Liver (tissue), 9 donors: Measurements from ENCODE around the gene MASP1. TPM values are rescaled to one million over a fixed set of nuclear protein-coding genes. Genes with fewer than 3 reads are reported as not detected.

Source experiments
- DNase-seq: peaks from one replicate; pipeline ENCODE4 v3.0.0-alpha.2; 2017; ENCODE audit warnings: low spot score
- H3K27ac ChIP-seq, 2 donors: one replicate each; pipeline ENCODE4 v1.7.0; 2013; ENCODE audit warnings: inconsistent platforms in 2 of 2, low read length in 2 of 2, control low read depth in 1 of 2, low read depth in 1 of 2, mild to moderate bottlenecking in 1 of 2
- H3K27me3 ChIP-seq, 4 donors: one replicate each; pipeline versions ENCODE4 v1.6.1 to v1.7.0; 2013; ENCODE audit warnings: low read length in 3 of 4, inconsistent platforms in 1 of 4, mild to moderate bottlenecking in 1 of 4, moderate library complexity in 1 of 4; ENCODE audit not compliant: control insufficient read depth in 4 of 4, insufficient read depth in 4 of 4
- H3K36me3 ChIP-seq, 4 donors: one replicate each; pipeline versions ENCODE4 v1.6.1 to v1.7.0; 2013; ENCODE audit warnings: low read length in 3 of 4, mild to moderate bottlenecking in 3 of 4, low read depth in 1 of 4, moderate library complexity in 1 of 4; ENCODE audit not compliant: control insufficient read depth in 4 of 4, insufficient read depth in 3 of 4
- H3K4me1 ChIP-seq, 4 donors: one replicate each; pipeline versions ENCODE4 v1.6.1 to v1.7.0; 2013; ENCODE audit warnings: low read length in 3 of 4, mild to moderate bottlenecking in 3 of 4, moderate library complexity in 1 of 4; ENCODE audit not compliant: control insufficient read depth in 4 of 4, insufficient read depth in 4 of 4
- H3K4me3 ChIP-seq, 3 donors: one replicate each; pipeline versions ENCODE4 v1.6.1 to v1.7.0; 2013; ENCODE audit warnings: low read length in 3 of 3, control low read depth in 1 of 3, low read depth in 1 of 3, mild to moderate bottlenecking in 1 of 3
- H3K9ac ChIP-seq, 2 donors: one replicate each; pipeline ENCODE4 v1.7.0; 2013; ENCODE audit warnings: low read length in 2 of 2, mild to moderate bottlenecking in 2 of 2, moderate library complexity in 2 of 2, control low read depth in 1 of 2, low read depth in 1 of 2
- H3K9me3 ChIP-seq, 4 donors: one replicate each; pipeline versions ENCODE4 v1.6.1 to v1.7.0; 2013; ENCODE audit warnings: low read length in 3 of 4; ENCODE audit not compliant: control insufficient read depth in 4 of 4
- CTCF ChIP-seq: fragments of 150-350 bp; IDR thresholded peaks from 2 replicates; pipeline ENCODE4 v1.5.1; 2017; ENCODE audit warnings: improper control_type of control experiment, low read depth, low read length; ENCODE audit not compliant: missing input control
- EGR1 ChIP-seq, 2 donors: IDR thresholded peaks; 2 replicates each; pipeline ENCODE4 v1.6.1; 2016 to 2018; ENCODE audit warnings: antibody characterized with exemption in 2 of 2, low read depth in 2 of 2
- FOXA1 ChIP-seq: IDR thresholded peaks from 2 replicates; pipeline ENCODE4 v1.6.1; 2016; ENCODE audit warnings: antibody characterized with exemption
- FOXA2 ChIP-seq: IDR thresholded peaks from 2 replicates; pipeline ENCODE4 v1.6.1; 2016; ENCODE audit warnings: antibody characterized with exemption
- GABPA ChIP-seq, 2 donors: IDR thresholded peaks in 1 of 2; conservative IDR thresholded peaks in 1 of 2; 2 replicates each; pipeline ENCODE4 v1.6.1; 2016; ENCODE audit warnings: antibody characterized with exemption in 2 of 2, mild to moderate bottlenecking in 1 of 2, moderate library complexity in 1 of 2
- HNF4A ChIP-seq, 2 donors: conservative IDR thresholded peaks; 2 replicates each; pipeline ENCODE4 v1.6.1; 2016; ENCODE audit warnings: antibody characterized with exemption in 2 of 2, mild to moderate bottlenecking in 2 of 2
- NR2F2 ChIP-seq: IDR thresholded peaks from 2 replicates; pipeline ENCODE4 v1.6.1; 2016; ENCODE audit warnings: antibody characterized with exemption
- RAD21 ChIP-seq, 2 donors: IDR thresholded peaks; 2 replicates each; pipeline ENCODE4 v1.6.1; 2016; ENCODE audit warnings: antibody characterized with exemption in 2 of 2, mild to moderate bottlenecking in 2 of 2
- RXRA ChIP-seq, 2 donors: IDR thresholded peaks; 2 replicates each; pipeline ENCODE4 v1.6.1; 2017 to 2018; ENCODE audit warnings: antibody characterized with exemption in 2 of 2, mild to moderate bottlenecking in 1 of 2
- SP1 ChIP-seq: IDR thresholded peaks from 2 replicates; pipeline ENCODE4 v1.6.1; 2018; ENCODE audit warnings: antibody characterized with exemption, mild to moderate bottlenecking
- YY1 ChIP-seq: IDR thresholded peaks from 2 replicates; pipeline ENCODE4 v1.6.1; 2016; ENCODE audit warnings: antibody characterized with exemption, mild to moderate bottlenecking
- ZBTB33 ChIP-seq: IDR thresholded peaks from 2 replicates; pipeline ENCODE4 v1.6.1; 2016; ENCODE audit warnings: antibody characterized with exemption
- WGBS: extraction: QIAGEN DNeasy Blood & Tissue Kit; methylation state at CpG from one replicate; pipeline ENCODE4 v1.1.7; 2013; 5-methylcytosine and 5-hydroxymethylcytosine counted together
- polyA plus RNA-seq, 2 donors: library from polyadenylated mRNA; stranded (reverse) in 1 of 2; unstranded in 1 of 2; fragments of 200-250 nt in 1 of 2; fragments of >200 nt in 1 of 2; fragmentation: Nextera tagmentation in 1 of 2; extraction: Ambion mirVana in 1 of 2; gene quantifications; one replicate each; pipeline versions ENCODE4 v1.2.1 to v1.2.3, GENCODE V29; 2013 to 2015
- total RNA-seq, 2 donors: library from RNA; depleted of rRNA; stranded (reverse); fragments of >200 nt; gene quantifications; one replicate each; pipeline ENCODE4 v1.2.3, GENCODE V29; 2014
- TF ChIP-seq, protein P1 (sequence below): IDR thresholded peaks from 2 replicates; pipeline ENCODE4 v1.6.1; 2016; ENCODE audit warnings: antibody characterized with exemption
- TF ChIP-seq, protein P2 (sequence below): IDR thresholded peaks from 2 replicates; pipeline ENCODE4 v1.6.1; 2016; ENCODE audit warnings: antibody characterized with exemption
- donor health status: healthy.
- donor health status: healthy.
- donor health status: healthy.
- donor health status: healthy.
- donor health status: healthy.

Gene MASP1
- total and polyA plus RNA-seq, 4 donors = 53.2 to 83.8 (median 73.8) TPM

DNA sequence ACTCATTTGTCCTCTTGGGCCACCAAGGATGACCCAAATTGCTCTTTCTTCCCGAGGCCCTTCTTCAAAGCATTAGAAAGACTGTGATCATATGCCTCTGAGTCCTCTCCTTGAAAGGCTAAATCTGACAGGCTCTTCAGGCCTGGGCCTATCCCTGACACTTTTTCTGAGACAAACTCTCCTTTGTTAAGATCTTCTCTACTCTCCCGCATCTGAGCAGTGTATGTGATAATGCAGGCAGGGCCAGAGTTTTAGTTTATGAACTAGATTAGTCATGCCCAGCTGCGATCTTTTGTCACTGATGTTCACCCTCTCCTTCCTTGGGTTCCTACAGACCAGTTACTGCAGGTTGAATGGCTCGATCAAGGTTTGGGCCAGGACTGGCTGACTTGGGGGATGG, 39.2 kb downstream of the MASP1 start:
- TF ChIP-seq SP1 (no peak), GABPA (IDR thresholded peaks at IDR 0.05 in 1 of 2, conservative IDR thresholded peaks at IDR 0.05 in 1 of 2) (no peak), NR2F2 (no peak), EGR1 (IDR thresholded peaks at IDR 0.05; ENCODE audit: low read depth in 2 of 2) (no peak), FOXA1 (no peak), CTCF (no peak), FOXA2 (no peak), RAD21 (IDR thresholded peaks at IDR 0.05) (no peak), YY1 (no peak), ZBTB33 (no peak), HNF4A (conservative IDR thresholded peaks at IDR 0.05) (no peak), RXRA (IDR thresholded peaks at IDR 0.05) (no peak)
- TF ChIP-seq, protein P1, sequence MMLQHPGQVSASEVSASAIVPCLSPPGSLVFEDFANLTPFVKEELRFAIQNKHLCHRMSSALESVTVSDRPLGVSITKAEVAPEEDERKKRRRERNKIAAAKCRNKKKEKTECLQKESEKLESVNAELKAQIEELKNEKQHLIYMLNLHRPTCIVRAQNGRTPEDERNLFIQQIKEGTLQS = no peak
- Histone ChIP-seq H3K27me3 (no peaks in the 10 kb centered on the region), H3K9me3 (no peaks in the 10 kb centered on the region), H3K4me1 (no peaks in the 10 kb centered on the region), H3K4me3 (no peak overlapping the region), H3K9ac (no peak overlapping the region), H3K36me3 (peaks cover 25 to 85% (median 76%) of the 10 kb centered on the region in 4 donors), H3K27ac (no peak overlapping the region)
- no peak for DNase-seq
- 85% methylated on average over 4 of the region's 4 CpGs for WGBS

GRCh38 chr3:187251599-187251998, 39.9 kb downstream of the MASP1 start:
- Histone ChIP-seq H3K36me3 (peaks cover 25 to 78% (median 70%) of the 10 kb centered on the region in 4 donors), H3K4me3 (no peak overlapping the region), H3K9me3 (no peaks in the 10 kb centered on the region), H3K27me3 (no peaks in the 10 kb centered on the region), H3K9ac (no peak overlapping the region), H3K27ac (no peak overlapping the region), H3K4me1 (no peaks in the 10 kb centered on the region)
- no peak for DNase-seq
- TF ChIP-seq ZBTB33 (no peak), YY1 (no peak), RXRA (IDR thresholded peaks at IDR 0.05) (no peak), FOXA2 (no peak)
- TF ChIP-seq, protein P2, sequence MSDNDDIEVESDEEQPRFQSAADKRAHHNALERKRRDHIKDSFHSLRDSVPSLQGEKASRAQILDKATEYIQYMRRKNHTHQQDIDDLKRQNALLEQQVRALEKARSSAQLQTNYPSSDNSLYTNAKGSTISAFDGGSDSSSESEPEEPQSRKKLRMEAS = no peak
- 85% methylated on average over 3 of the region's 3 CpGs for WGBS
